Smooth muscle cell (in vitro differentiated cells): Measurements from ENCODE around the gene MRC1. TPM values are rescaled to one million over a fixed set of nuclear protein-coding genes. Genes with fewer than 3 reads are reported as not detected.

Source experiments
- DNase-seq: peaks from one replicate; lab custom pipeline; 2025; ENCODE audit not compliant: unreplicated experiment; lab: John Stamatoyannopoulos, UW
- H2AFZ ChIP-seq: fragments of 200-600 bp; sonication (generic); 2 replicates; pipeline ENCODE4 v1.6.0; 2016; ENCODE audit warnings: antibody characterized with exemption, low read depth, mild to moderate bottlenecking
- H3F3A ChIP-seq: fragments of 200-600 bp; sonication (generic); 2 replicates; pipeline ENCODE4 v1.6.0; 2017; ENCODE audit warnings: antibody characterized with exemption, low read depth
- H3K27ac ChIP-seq: fragments of 200-600 bp; sonication (generic); 2 replicates; pipeline ENCODE4 v1.5.1; 2016; ENCODE audit warnings: low read depth, mild to moderate bottlenecking
- H3K27me3 ChIP-seq: fragments of 200-600 bp; sonication (generic); 2 replicates; pipeline ENCODE4 v1.6.1; 2016; ENCODE audit warnings: low read depth, mild to moderate bottlenecking
- H3K36me3 ChIP-seq: fragments of 200-600 bp; sonication (generic); 2 replicates; pipeline ENCODE4 v1.5.1; 2016; ENCODE audit warnings: low read depth
- H3K4me1 ChIP-seq: fragments of 200-600 bp; sonication (generic); 2 replicates; pipeline ENCODE4 v1.5.1; 2016; ENCODE audit warnings: low read depth
- H3K4me2 ChIP-seq: fragments of 200-600 bp; sonication (generic); 2 replicates; pipeline ENCODE4 v1.6.0; 2016; ENCODE audit warnings: mild to moderate bottlenecking
- H3K4me3 ChIP-seq: fragments of 200-600 bp; sonication (generic); 2 replicates; pipeline ENCODE4 v1.5.1; 2016; ENCODE audit warnings: mild to moderate bottlenecking
- H3K79me2 ChIP-seq: fragments of 200-600 bp; sonication (generic); 2 replicates; pipeline ENCODE4 v1.6.0; 2016; ENCODE audit warnings: low read depth, mild to moderate bottlenecking
- H3K9ac ChIP-seq: fragments of 200-600 bp; sonication (generic); 2 replicates; pipeline ENCODE4 v1.6.0; 2016; ENCODE audit warnings: low read depth
- H3K9me3 ChIP-seq: fragments of 200-600 bp; sonication (generic); replicated peaks from 2 replicates; pipeline ENCODE4 v1.5.1; 2016; ENCODE audit warnings: low read depth
- H4K20me1 ChIP-seq: fragments of 200-600 bp; sonication (generic); 2 replicates; pipeline ENCODE4 v1.6.0; 2016; ENCODE audit warnings: low read depth
- WGBS: methylation state at CpG from one replicate; pipeline ENCODE4 v1.1.7; 2016; ENCODE audit warnings: low lambda C conversion rate; 5-methylcytosine and 5-hydroxymethylcytosine counted together
- microRNA counts: library from miRNA; unstranded; fragments of <30 nt; microRNA quantifications from one replicate; lab custom pipeline; 2016
- microRNA-seq: library from miRNA; unstranded; fragments of <30 nt; microRNA quantifications from one replicate; pipeline ENCODE4, GENCODE V29; 2016; ENCODE audit warnings: borderline number of aligned reads
- polyA plus RNA-seq: library from polyadenylated mRNA; unstranded; fragments of >200 nt; fragmentation: Nextera tagmentation; extraction: Ambion mirVana; gene quantifications from 2 replicates; pipeline ENCODE4 v1.2.1, GENCODE V29; 2016
- small RNA-seq: library from RNA; depleted of rRNA; stranded (forward); fragments of <200 nt; gene quantifications from one replicate; pipeline ENCODE3, GENCODE V24; 2014
- total RNA-seq: library from RNA; depleted of rRNA; stranded (reverse); fragments of >200 nt; gene quantifications from 2 replicates; pipeline ENCODE4 v1.2.3, GENCODE V29; 2014
- TF ChIP-seq, protein P1 (sequence below): fragments of 200-600 bp; sonication (generic); IDR thresholded peaks from 2 replicates; pipeline ENCODE4 v1.5.1; 2017; ENCODE audit warnings: borderline replicate concordance, mild to moderate bottlenecking, antibody characterized with exemption; ENCODE audit not compliant: insufficient read depth, poor library complexity, severe bottlenecking

Gene MRC1
- total and polyA plus RNA-seq, 2 experiments from 2014 or later, result not detected

DNA sequence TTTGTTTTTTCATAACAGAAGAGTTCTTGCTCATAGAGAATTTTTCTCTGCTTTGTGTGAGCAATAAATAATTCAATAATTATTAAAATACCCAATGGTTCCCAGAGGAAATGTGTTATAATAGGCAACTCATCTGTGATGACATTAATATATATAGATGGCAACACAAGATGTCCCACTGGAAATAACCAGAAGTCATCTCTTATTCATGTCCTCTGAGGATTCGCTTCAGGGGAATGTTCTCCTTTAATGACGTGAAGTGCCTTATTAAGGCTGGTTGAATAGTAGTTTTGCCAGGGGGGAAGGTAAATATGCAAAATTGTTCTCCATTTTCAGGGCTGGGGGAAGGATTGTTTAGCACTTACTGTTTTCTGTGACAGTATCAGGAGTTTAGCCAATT lies 145.7 kb downstream of the MRC1 start:
- 85% methylated on average over 2 of the region's 2 CpGs for WGBS
- H3K27ac ChIP-seq, result no peak overlapping the region

DNA sequence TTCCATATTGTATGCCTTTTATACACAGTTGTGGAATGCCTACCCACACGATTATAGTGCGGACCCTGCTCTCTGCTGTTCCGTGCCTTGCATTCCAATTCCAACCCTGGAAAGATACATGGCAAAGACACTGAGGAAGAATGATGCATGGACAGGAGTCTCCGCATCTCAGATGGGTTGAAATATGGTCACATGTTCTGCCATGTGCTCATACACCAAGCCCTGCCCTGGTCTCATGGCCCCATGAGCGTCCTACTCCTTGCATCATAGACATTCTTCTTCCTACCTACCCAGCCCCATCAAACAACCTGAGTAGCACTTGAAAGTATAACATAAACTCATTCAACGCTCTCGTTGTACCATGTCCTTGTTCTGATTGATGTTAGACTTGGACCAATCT lies 148.9 kb downstream of the MRC1 start:
- Histone ChIP-seq H3K79me2 (no peaks in the 10 kb centered on the region), H3K27me3 (peaks cover 19% of the 10 kb centered on the region), H3K9me3 (no peaks in the 10 kb centered on the region), H3K36me3 (no peaks in the 10 kb centered on the region), H3F3A (no peaks in the 10 kb centered on the region), H4K20me1 (no peaks in the 10 kb centered on the region), H3K27ac (no peak overlapping the region), H3K9ac (no peak overlapping the region), H3K4me2 (no peak overlapping the region), H3K4me3 (no peak overlapping the region), H2AFZ (no peak overlapping the region), H3K4me1 (no peaks in the 10 kb centered on the region)
- TF ChIP-seq, protein P1, sequence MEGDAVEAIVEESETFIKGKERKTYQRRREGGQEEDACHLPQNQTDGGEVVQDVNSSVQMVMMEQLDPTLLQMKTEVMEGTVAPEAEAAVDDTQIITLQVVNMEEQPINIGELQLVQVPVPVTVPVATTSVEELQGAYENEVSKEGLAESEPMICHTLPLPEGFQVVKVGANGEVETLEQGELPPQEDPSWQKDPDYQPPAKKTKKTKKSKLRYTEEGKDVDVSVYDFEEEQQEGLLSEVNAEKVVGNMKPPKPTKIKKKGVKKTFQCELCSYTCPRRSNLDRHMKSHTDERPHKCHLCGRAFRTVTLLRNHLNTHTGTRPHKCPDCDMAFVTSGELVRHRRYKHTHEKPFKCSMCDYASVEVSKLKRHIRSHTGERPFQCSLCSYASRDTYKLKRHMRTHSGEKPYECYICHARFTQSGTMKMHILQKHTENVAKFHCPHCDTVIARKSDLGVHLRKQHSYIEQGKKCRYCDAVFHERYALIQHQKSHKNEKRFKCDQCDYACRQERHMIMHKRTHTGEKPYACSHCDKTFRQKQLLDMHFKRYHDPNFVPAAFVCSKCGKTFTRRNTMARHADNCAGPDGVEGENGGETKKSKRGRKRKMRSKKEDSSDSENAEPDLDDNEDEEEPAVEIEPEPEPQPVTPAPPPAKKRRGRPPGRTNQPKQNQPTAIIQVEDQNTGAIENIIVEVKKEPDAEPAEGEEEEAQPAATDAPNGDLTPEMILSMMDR, result no peak
- 97% methylated on average over 7 of the region's 7 CpGs for WGBS
- DNase-seq, result no peak

More for the DNA sequence above, 145.7 kb downstream of the MRC1 start:
- no peaks in the 10 kb centered on the region for H3K79me2 ChIP-seq
- no peak overlapping the region for H2AFZ ChIP-seq
- no peak overlapping the region for H3K9ac ChIP-seq
- H3K4me1 ChIP-seq, result no peaks in the 10 kb centered on the region
- H3K4me2 ChIP-seq, result no peak overlapping the region
- no peak for DNase-seq
- H3K36me3 ChIP-seq, result no peaks in the 10 kb centered on the region
- H3K9me3 ChIP-seq, result no peaks in the 10 kb centered on the region
- H4K20me1 ChIP-seq, result no peaks in the 10 kb centered on the region
- H3K27me3 ChIP-seq, result peaks cover 19% of the 10 kb centered on the region
- no peak overlapping the region for H3K4me3 ChIP-seq
- H3F3A ChIP-seq, result no peaks in the 10 kb centered on the region
- TF ChIP-seq, protein P1, result no peak

- no peak for DNase-seq
- no peaks in the 10 kb centered on the region for H4K20me1 ChIP-seq
- no peak overlapping the region for H3K27ac ChIP-seq
- peaks cover 16% of the 10 kb centered on the region for H3K27me3 ChIP-seq
- H3K4me3 ChIP-seq, result no peak overlapping the region
- H2AFZ ChIP-seq, result no peak overlapping the region
- H3K9ac ChIP-seq, result no peak overlapping the region
- no peaks in the 10 kb centered on the region for H3K79me2 ChIP-seq
- 74% methylated on average over 2 of the region's 2 CpGs for WGBS
- no peak overlapping the region for H3K4me2 ChIP-seq
- TF ChIP-seq, protein P1, result no peak
- no peaks in the 10 kb centered on the region for H3K36me3 ChIP-seq
- no peaks in the 10 kb centered on the region for H3K4me1 ChIP-seq
- H3K9me3 ChIP-seq, result no peaks in the 10 kb centered on the region
- no peaks in the 10 kb centered on the region for H3F3A ChIP-seq
Measured at GRCh38 chr10:17959870-17960269, 150.7 kb downstream of the MRC1 start.

MicroRNAs encoded within 50 kb of the gene (microRNA counts, 767-probe panel; counts per million panel counts)
- microRNA hsa-miR-511 (lab: Ali Mortazavi, UCI), result 183 counts per million

Small RNAs within 50 kb of the gene (microRNA-seq; reads per million reads assigned to microRNA genes)
- gene MIR511, result not detected

Small RNAs within 50 kb of the gene (small RNA-seq; reads per million reads assigned to genes)
- not detected for gene MIR511

Other genes starting within 250 kb of the MRC1 start
- gene HACD1, start 192.0 kb upstream of the MRC1 start, total RNA-seq, result 26.4 and 33.8 TPM in 2 replicates
- 47.6 and 54.5 TPM in 2 replicates for gene HACD1, start 192.0 kb upstream of the MRC1 start, polyA plus RNA-seq
- 30.2 and 49.8 TPM in 2 replicates for gene STAM, start 165.2 kb upstream of the MRC1 start, total RNA-seq
- gene STAM, start 165.2 kb upstream of the MRC1 start, polyA plus RNA-seq, result 16.0 and 22.7 TPM in 2 replicates
- gene TMEM236, start 57.1 kb upstream of the MRC1 start, total RNA-seq, result 0.09 and 0.18 TPM in 2 replicates
- not detected in 2 replicates for gene TMEM236, start 57.1 kb upstream of the MRC1 start, polyA plus RNA-seq
- gene SLC39A12, start 142.6 kb downstream of the MRC1 start, total RNA-seq, result not detected in 2 replicates
- not detected in 2 replicates for gene SLC39A12, start 142.6 kb downstream of the MRC1 start, polyA plus RNA-seq